ENCODE measurements around the gene ROCK2. TPM values are rescaled to one million over a fixed set of nuclear protein-coding genes. Genes with fewer than 3 reads are reported as not detected.
A peak's percentile ranks its signal among the peaks of the same experiment; 100 is the strongest.

The ROCK2 gene
- total RNA-seq = 10 to 100 TPM; 67.7 to 77.8 (median 71.0) TPM
- long read RNA-seq, donor 1, full-length matches to known transcripts = 7 of 45 reads
- long read RNA-seq, donor 1, partial matches to known transcripts = 32 of 45 reads
- long read RNA-seq, donor 1, other reads (novel, unspliced or antisense) = 6 of 45 reads
- long read RNA-seq, donor 2, partial matches to known transcripts = 3 of 5 reads
- long read RNA-seq, donor 2, other reads (novel, unspliced or antisense) = 2 of 5 reads

DNA sequence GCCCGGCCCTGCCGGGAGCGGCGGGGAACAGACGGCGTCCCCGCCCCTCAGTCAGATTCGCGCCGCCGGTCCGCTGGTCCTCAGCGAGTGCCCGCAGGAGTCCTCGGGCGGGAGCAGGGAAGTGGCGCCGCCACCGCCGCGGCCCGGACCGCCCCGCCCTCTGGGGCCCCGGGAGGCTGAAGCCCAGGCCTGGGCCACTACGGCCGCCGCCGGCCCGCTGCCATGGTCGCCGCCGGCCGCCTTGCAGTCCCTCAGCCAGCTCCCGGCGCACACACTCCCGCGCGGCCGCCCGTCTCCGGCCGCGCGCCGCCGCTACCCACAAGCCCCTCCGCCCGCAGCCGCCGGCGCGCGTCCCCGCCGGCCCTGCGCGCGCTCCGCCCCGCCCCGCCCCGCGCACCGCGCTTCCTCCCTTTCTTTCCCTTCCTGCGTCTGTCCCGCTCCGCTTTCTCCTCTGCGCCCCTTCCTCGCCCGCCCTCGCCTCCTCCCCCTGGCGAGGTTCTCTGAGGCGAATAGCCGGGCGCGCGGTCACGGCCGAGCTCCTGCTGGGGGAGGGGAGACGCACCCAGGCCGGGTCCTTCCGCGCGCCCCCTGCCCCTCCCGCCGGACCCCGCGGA is at the start of gene ROCK2:
TSS of gene ROCK2 (minus strand) at position 295 of the 614 bp plus-strand sequence. CDS start 500 bp downstream, outside the sequence.
- H3K4me1 ChIP-seq (ENCODE audit: low read depth) = peaks cover 10% of the 10 kb centered on the region
- intact Hi-C loops (cut with DNase I, micrococcal nuclease) = loop anchor here in 1 of 2 donors (10.0 kb wide), 2 partner anchors 60 to 110 kb away; no protein-coding TSS in a partner anchor
- H3K4me3 ChIP-seq = peak within 1 kb of the TSS; percentile 99
- DNase-seq = peak; percentile 89 to 93 (median 91)
- ATAC-seq = peak; percentile 79
- no peaks in the 10 kb centered on the region for H3K36me3 ChIP-seq (ENCODE audit: low read depth)
- TF ChIP-seq, protein P1, sequence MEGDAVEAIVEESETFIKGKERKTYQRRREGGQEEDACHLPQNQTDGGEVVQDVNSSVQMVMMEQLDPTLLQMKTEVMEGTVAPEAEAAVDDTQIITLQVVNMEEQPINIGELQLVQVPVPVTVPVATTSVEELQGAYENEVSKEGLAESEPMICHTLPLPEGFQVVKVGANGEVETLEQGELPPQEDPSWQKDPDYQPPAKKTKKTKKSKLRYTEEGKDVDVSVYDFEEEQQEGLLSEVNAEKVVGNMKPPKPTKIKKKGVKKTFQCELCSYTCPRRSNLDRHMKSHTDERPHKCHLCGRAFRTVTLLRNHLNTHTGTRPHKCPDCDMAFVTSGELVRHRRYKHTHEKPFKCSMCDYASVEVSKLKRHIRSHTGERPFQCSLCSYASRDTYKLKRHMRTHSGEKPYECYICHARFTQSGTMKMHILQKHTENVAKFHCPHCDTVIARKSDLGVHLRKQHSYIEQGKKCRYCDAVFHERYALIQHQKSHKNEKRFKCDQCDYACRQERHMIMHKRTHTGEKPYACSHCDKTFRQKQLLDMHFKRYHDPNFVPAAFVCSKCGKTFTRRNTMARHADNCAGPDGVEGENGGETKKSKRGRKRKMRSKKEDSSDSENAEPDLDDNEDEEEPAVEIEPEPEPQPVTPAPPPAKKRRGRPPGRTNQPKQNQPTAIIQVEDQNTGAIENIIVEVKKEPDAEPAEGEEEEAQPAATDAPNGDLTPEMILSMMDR (IDR thresholded peaks at IDR 0.05) = no peak
- no peaks in the 10 kb centered on the region for H3K9me3 ChIP-seq

DNA sequence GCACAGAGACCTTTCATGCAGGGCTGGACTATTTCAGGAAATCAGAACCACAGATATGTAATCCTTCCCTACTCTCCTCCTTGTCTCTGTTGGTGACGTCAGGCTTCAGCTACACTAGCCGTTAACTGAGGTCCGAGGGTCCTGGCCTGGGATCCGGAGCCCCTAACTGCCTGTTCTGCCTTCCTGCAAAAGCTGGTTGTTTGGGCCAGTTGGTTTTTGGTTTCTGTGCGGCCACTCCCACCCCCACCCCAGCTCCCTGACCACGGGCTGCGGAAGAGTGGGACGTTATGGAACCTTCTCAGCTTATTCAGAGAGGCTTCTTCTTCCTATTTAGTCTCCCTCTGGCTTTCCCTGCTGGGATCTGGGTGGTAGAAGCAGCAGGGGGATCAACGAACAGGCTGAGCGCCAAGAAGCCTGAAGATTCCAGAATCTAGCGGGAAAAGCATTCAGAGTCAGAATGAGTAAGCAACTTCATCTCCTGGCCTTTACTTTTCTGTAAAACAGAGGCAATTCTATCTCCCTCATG is 49.3 kb upstream of the ROCK2 start:
- ATAC-seq (no peak), DNase-seq (no peak)
- peaks cover 21% of the 10 kb centered on the region for H3K4me1 ChIP-seq (ENCODE audit: low read depth)
- no peaks in the 10 kb centered on the region for H3K36me3 ChIP-seq (ENCODE audit: low read depth)
- intact Hi-C loops (cut with DNase I, micrococcal nuclease) = no loop called here
- no peaks in the 10 kb centered on the region for H3K9me3 ChIP-seq
- TF ChIP-seq, protein P1 (IDR thresholded peaks at IDR 0.05) = no peak
- no peak overlapping the region for H3K4me3 ChIP-seq

DNA sequence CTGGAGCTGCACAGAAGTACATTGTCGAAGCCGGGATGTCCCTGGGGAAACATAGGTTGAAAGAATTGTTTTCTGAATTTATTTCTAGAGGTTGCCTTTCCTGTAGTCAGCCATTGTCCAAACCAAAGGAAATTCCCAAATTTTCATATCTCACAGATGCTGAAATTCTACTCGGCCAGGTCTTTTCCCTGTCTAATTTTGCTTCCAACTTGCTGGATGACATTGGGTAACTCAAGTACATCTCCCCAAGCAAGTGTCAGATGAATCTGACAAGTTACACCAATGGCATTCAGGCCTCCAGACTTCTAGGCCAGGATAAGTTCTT is 47.5 kb upstream of the ROCK2 start:
- Histone ChIP-seq H3K4me1 (ENCODE audit: low read depth) (peaks cover 27% of the 10 kb centered on the region), H3K9me3 (no peaks in the 10 kb centered on the region), H3K4me3 (no peak overlapping the region), H3K36me3 (ENCODE audit: low read depth) (no peaks in the 10 kb centered on the region)
- intact Hi-C loops (cut with DNase I, micrococcal nuclease) = no loop called here
- DNase-seq (no peak), ATAC-seq (no peak)
- TF ChIP-seq, protein P1 (IDR thresholded peaks at IDR 0.05) = no peak

DNA sequence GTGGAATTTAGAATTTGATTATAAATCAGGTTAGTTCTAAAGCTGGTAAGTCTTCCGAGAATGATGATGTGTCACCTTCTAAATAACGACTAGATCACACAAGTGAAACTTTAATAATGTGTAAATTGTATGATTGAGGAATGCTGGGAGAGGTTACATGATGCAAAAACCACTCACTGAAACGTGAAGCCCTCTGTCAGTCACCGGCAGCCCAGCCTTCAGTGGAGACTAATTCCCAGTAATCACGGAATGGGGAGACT is 45.9 kb upstream of the ROCK2 start:
- ATAC-seq (no peak), DNase-seq (no peak)
- Histone ChIP-seq H3K36me3 (ENCODE audit: low read depth) (no peaks in the 10 kb centered on the region), H3K4me1 (ENCODE audit: low read depth) (peaks cover 40% of the 10 kb centered on the region), H3K4me3 (no peak overlapping the region), H3K9me3 (no peaks in the 10 kb centered on the region)
- intact Hi-C loops (cut with DNase I, micrococcal nuclease) = no loop called here
- TF ChIP-seq, protein P1 (IDR thresholded peaks at IDR 0.05) = no peak

DNA sequence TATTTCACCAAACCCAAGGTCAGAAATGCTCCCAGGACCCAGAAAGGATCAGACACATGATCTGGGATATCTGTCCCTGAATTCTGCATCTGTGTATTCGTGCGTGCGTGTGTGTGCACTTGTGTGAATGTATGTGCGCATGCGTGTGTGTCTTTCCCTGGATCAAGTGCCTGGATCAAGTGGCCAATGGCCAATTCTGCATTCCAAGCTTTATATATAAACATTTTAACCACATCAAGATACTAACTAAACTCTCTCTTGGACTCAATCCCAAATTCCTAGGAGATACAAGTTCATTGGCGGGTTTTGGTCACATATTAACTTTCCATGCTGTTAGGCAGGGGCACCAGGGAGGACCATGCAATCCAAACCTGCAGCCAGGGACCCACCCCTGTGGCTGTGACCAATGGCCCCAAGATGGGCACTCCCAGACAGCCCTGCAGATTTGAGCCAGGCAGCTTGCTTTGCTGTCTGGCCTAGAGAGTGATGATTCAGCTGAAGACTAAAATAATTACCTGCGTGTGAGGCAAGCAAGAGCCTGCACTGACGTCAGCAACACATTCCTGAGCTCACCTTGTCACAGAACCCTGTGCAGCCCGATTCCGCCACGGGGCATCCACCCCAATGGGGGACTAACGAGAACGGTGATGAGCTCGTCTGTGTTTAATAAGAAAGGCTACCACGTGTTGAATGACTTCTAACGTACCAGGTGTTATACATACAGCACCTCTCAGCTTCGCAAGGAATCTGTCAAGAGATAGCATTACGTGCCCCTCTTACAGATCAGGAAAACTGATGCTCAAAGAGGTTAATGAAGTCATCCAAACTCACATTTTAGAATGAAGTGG is 45.3 kb upstream of the ROCK2 start:
- Histone ChIP-seq H3K4me3 (no peak overlapping the region), H3K36me3 (ENCODE audit: low read depth) (no peaks in the 10 kb centered on the region), H3K9me3 (no peaks in the 10 kb centered on the region), H3K4me1 (ENCODE audit: low read depth) (peaks cover 45% of the 10 kb centered on the region)
- ATAC-seq (peak; percentile 44), DNase-seq (peak; percentile 70 to 76 (median 74))
- TF ChIP-seq, protein P1 (IDR thresholded peaks at IDR 0.05) = no peak
- intact Hi-C loops (cut with DNase I, micrococcal nuclease) = no loop called here
